IMR-90 (cell line): Measurements from ENCODE around the gene AMBP. TPM values are rescaled to one million over a fixed set of nuclear protein-coding genes. Genes with fewer than 3 reads are reported as not detected.

ENCODE experiments used
- ATAC-seq: fragments of 200-7000 bp; cut with Tn5 transposase; 2 replicates; pipeline ENCODE4 v1.9.1; 2020; ENCODE audit warnings: low read depth, mild to moderate bottlenecking, moderate library complexity
- BruUV-seq: library from RNA; stranded (reverse); fragments of 400-500 nt; replicated peaks from 2 replicates; lab custom pipeline; 2021; lab: Mats Ljungman, UMichigan
- CTCF ChIA-PET: fragments of 300-600 bp; formaldehyde crosslinking; extraction: SDS; loops from one replicate; lab custom pipeline; 2021; ENCODE audit warnings: antibody characterized with exemption; lab: Yijun Ruan, JAX
- POLR2A ChIA-PET: fragments of 300-600 bp; sonication (Branson Sonifier 250); formaldehyde crosslinking; loops from one replicate; lab custom pipeline; 2022; ENCODE audit warnings: antibody characterized with exemption; ENCODE audit not compliant: unreplicated experiment; lab: Charles Lee
- DNase-seq: peaks from one replicate; pipeline ENCODE4 v3.0.0; 2013
- H2AFZ ChIP-seq: replicated peaks from 2 replicates; pipeline ENCODE3; 2013; ENCODE audit warnings: low read length, mild to moderate bottlenecking; ENCODE audit not compliant: poor library complexity
- H2AK5ac ChIP-seq: 2 replicates; pipeline ENCODE4 v1.6.1; 2013; ENCODE audit warnings: low read depth, low read length, inconsistent platforms
- H2AK9ac ChIP-seq: replicated peaks from 2 replicates; pipeline ENCODE3; 2013; ENCODE audit warnings: mild to moderate bottlenecking, low read depth, low read length, moderate library complexity; ENCODE audit not compliant: poor library complexity
- H2BK120ac ChIP-seq: 2 replicates; pipeline ENCODE4 v1.6.1; 2013; ENCODE audit warnings: low read depth, low read length, inconsistent platforms
- H2BK15ac ChIP-seq: 3 replicates; pipeline ENCODE4 v1.6.1; 2013; ENCODE audit warnings: low read depth, low read length, inconsistent platforms
- H2BK20ac ChIP-seq: 2 replicates; pipeline ENCODE4 v1.6.1; 2013; ENCODE audit warnings: low read depth, mild to moderate bottlenecking, inconsistent platforms, low read length, moderate library complexity
- H2BK5ac ChIP-seq: 2 replicates; pipeline ENCODE4 v1.6.1; 2013; ENCODE audit warnings: mild to moderate bottlenecking, low read depth, low read length, inconsistent platforms; ENCODE audit not compliant: poor library complexity, severe bottlenecking
- H3K14ac ChIP-seq: replicated peaks from 2 replicates; pipeline ENCODE4 v1.6.1; 2013; ENCODE audit warnings: low read depth, low read length, inconsistent platforms
- H3K18ac ChIP-seq: 2 replicates; pipeline ENCODE4 v1.6.1; 2013; ENCODE audit warnings: low read depth, low read length, control low read depth
- H3K23ac ChIP-seq: 2 replicates; pipeline ENCODE4 v1.6.1; 2013; ENCODE audit warnings: low read depth, low read length, inconsistent platforms
- H3K27ac ChIP-seq: 2 replicates; pipeline ENCODE4 v1.5.1; 2013; ENCODE audit warnings: mild to moderate bottlenecking, control low read depth, low read length; ENCODE audit not compliant: insufficient read depth
- H3K27me3 ChIP-seq: 2 replicates; pipeline ENCODE4 v1.6.1; 2013; ENCODE audit warnings: low read length; ENCODE audit not compliant: control insufficient read depth, insufficient read depth
- H3K36me3 ChIP-seq: 2 replicates; pipeline ENCODE4 v1.6.1; 2013; ENCODE audit warnings: low read length, mixed read lengths; ENCODE audit not compliant: control insufficient read depth, insufficient read depth
- H3K4ac ChIP-seq: 2 replicates; pipeline ENCODE4 v1.6.1; 2013; ENCODE audit warnings: low read depth, low read length, inconsistent platforms
- H3K4me1 ChIP-seq: 2 replicates; pipeline ENCODE4 v1.6.1; 2013; ENCODE audit warnings: low read length, mixed read lengths; ENCODE audit not compliant: control insufficient read depth, insufficient read depth
- H3K4me2 ChIP-seq: 2 replicates; pipeline ENCODE4 v1.6.1; 2013; ENCODE audit warnings: low read depth, mild to moderate bottlenecking, control low read depth, low read length, moderate library complexity
- H3K4me3 ChIP-seq: 2 replicates; pipeline ENCODE4 v1.5.1; 2013; ENCODE audit warnings: low read depth, mild to moderate bottlenecking, control low read depth, low read length, moderate library complexity; ENCODE audit not compliant: insufficient read depth
- H3K56ac ChIP-seq: 2 replicates; pipeline ENCODE4 v1.6.1; 2013; ENCODE audit warnings: low read length, inconsistent platforms; ENCODE audit not compliant: insufficient read depth; ENCODE audit errors: extremely low read depth
- H3K79me1 ChIP-seq, 2 experiments: 2 replicates each; pipeline ENCODE4 v1.6.1; 2013; ENCODE audit warnings: low read length in 2 of 2, inconsistent platforms in 1 of 2, low read depth in 1 of 2
- H3K9ac ChIP-seq: 2 replicates; pipeline ENCODE4 v1.6.1; 2013; ENCODE audit warnings: low read depth, low read length, control low read depth
- H3K9me1 ChIP-seq: 2 replicates; pipeline ENCODE4 v1.6.1; 2013; ENCODE audit warnings: low read length, inconsistent platforms; ENCODE audit not compliant: insufficient read depth
- H3K9me3 ChIP-seq: 2 replicates; pipeline ENCODE4 v1.6.1; 2013; ENCODE audit warnings: low read length; ENCODE audit not compliant: control insufficient read depth, insufficient read depth
- H4K20me1 ChIP-seq: 2 replicates; pipeline ENCODE4 v1.6.1; 2013; ENCODE audit warnings: low read length, inconsistent platforms; ENCODE audit not compliant: insufficient read depth
- H4K5ac ChIP-seq: 2 replicates; pipeline ENCODE4 v1.6.1; 2013; ENCODE audit warnings: mild to moderate bottlenecking, low read depth, low read length, control low read depth
- H4K8ac ChIP-seq, 2 experiments: 2 replicates each; pipeline ENCODE4 v1.6.1; 2013; ENCODE audit warnings: low read depth in 2 of 2, low read length in 2 of 2, control low read depth in 1 of 2, inconsistent platforms in 1 of 2
- H4K91ac ChIP-seq: 2 replicates; pipeline ENCODE4 v1.6.1; 2013; ENCODE audit warnings: low read depth, low read length, inconsistent platforms; ENCODE audit not compliant: insufficient read depth
- BHLHE40 ChIP-seq: fragments of 150-350 bp; IDR thresholded peaks from 2 replicates; pipeline ENCODE4 v1.6.1; 2016; ENCODE audit warnings: mild to moderate bottlenecking, low read depth, low read length
- CEBPB ChIP-seq: IDR thresholded peaks from 2 replicates; pipeline ENCODE4 v1.6.1; 2012; ENCODE audit warnings: low read depth, low read length, improper control_type of control experiment
- CHD1 ChIP-seq: IDR thresholded peaks from 2 replicates; pipeline ENCODE4 v1.6.1; 2012; ENCODE audit warnings: low read depth, low read length, improper control_type of control experiment
- CTCF ChIP-seq: conservative IDR thresholded peaks from 2 replicates; pipeline ENCODE4 v1.5.1; 2012; ENCODE audit warnings: mild to moderate bottlenecking, low read depth, low read length, improper control_type of control experiment
- ELK1 ChIP-seq: fragments of 150-350 bp; IDR thresholded peaks from 2 replicates; pipeline ENCODE4 v1.6.1; 2016; ENCODE audit warnings: low read depth, mild to moderate bottlenecking, low read length, moderate library complexity, borderline replicate concordance
- FOS ChIP-seq: fragments of 150-350 bp; IDR thresholded peaks from 2 replicates; pipeline ENCODE4 v1.6.1; 2016; ENCODE audit warnings: low read depth, low read length
- MAFK ChIP-seq: IDR thresholded peaks from 2 replicates; pipeline ENCODE4 v1.6.1; 2012; ENCODE audit warnings: low read depth, low read length, improper control_type of control experiment
- MAZ ChIP-seq: IDR thresholded peaks from 2 replicates; pipeline ENCODE4 v1.6.1; 2012; ENCODE audit warnings: low read depth, mild to moderate bottlenecking, low read length, improper control_type of control experiment, moderate library complexity, borderline replicate concordance
- MXI1 ChIP-seq: IDR thresholded peaks from 2 replicates; pipeline ENCODE4 v1.6.1; 2012; ENCODE audit warnings: low read depth, mild to moderate bottlenecking, low read length, moderate library complexity, borderline replicate concordance
- POLR2A ChIP-seq: IDR thresholded peaks from 2 replicates; pipeline ENCODE4 v1.6.1; 2012; ENCODE audit warnings: mild to moderate bottlenecking, low read depth, low read length
- RAD21 ChIP-seq: IDR thresholded peaks from 2 replicates; pipeline ENCODE4 v1.6.1; 2012; ENCODE audit warnings: low read length, improper control_type of control experiment
- RCOR1 ChIP-seq: IDR thresholded peaks from 2 replicates; pipeline ENCODE4 v1.6.1; 2012; ENCODE audit warnings: mild to moderate bottlenecking, low read length, improper control_type of control experiment; ENCODE audit not compliant: insufficient replicate concordance
- RFX5 ChIP-seq: IDR thresholded peaks from 2 replicates; pipeline ENCODE4 v1.8.0; 2012; ENCODE audit warnings: low read depth, mild to moderate bottlenecking, low read length, moderate library complexity
- SMC3 ChIP-seq: fragments of 150-350 bp; IDR thresholded peaks from 2 replicates; pipeline ENCODE4 v1.6.1; 2016; ENCODE audit warnings: low read depth, mild to moderate bottlenecking, antibody characterized with exemption, low read length, moderate library complexity
- USF2 ChIP-seq: fragments of 150-350 bp; IDR thresholded peaks from 2 replicates; pipeline ENCODE4 v1.6.1; 2017; ENCODE audit warnings: mild to moderate bottlenecking, antibody characterized with exemption, low read length, low read depth
- WGBS, 2 experiments: methylation state at CpG; one replicate each; pipeline versions ENCODE4 v1.1.5 to v1.1.7; 2013; ENCODE audit warnings: missing lambda C conversion rate in 2 of 2; ENCODE audit not compliant: insufficient read length in 1 of 2; ENCODE audit errors: extremely low coverage in 2 of 2; 5-methylcytosine and 5-hydroxymethylcytosine counted together
- dilution Hi-C: fragments of 300-500 bp; cut with HindIII; formaldehyde crosslinking; loops from one replicate; pipeline ENCODE4 v1.14.3; 2018; ENCODE audit warnings: low sequenced_read_pairs; ENCODE audit not compliant: unreplicated experiment
- in situ Hi-C: fragments of 300-500 bp; cut with MboI; formaldehyde crosslinking; loops from 3 replicates; pipeline ENCODE4 v1.14.3; 2019; ENCODE audit warnings: low sequenced_read_pairs, inconsistent platforms, mixed read lengths
- intact Hi-C: fragments of 100-400 bp; cut with micrococcal nuclease; formaldehyde crosslinking; loops from 2 replicates; pipeline ENCODE4 v1.10.0; 2022
- polyA plus RNA-seq, 3 experiments: library from polyadenylated mRNA; depleted of rRNA; stranded (reverse); fragments of >200 nt; gene quantifications; 2 replicates each; pipeline ENCODE4 v1.2.3, GENCODE V29; 2012; ENCODE audit warnings: low replicate concordance in 1 of 3
- total RNA-seq: library from RNA; depleted of rRNA; stranded (reverse); fragments of >200 nt; gene quantifications from 2 replicates; pipeline ENCODE4 v1.2.3, GENCODE V29; 2012

AMBP gene
- total and polyA plus RNA-seq, 2 of the 4 experiments (the other 2 are of a cell fraction), result not detected

- H3K27ac ChIP-seq, result no peak overlapping the region
- in situ Hi-C loops, result no loop called here
- H2AK5ac ChIP-seq, result no peak overlapping the region
- H4K5ac ChIP-seq, result no peak overlapping the region
- no peak overlapping the region for H3K4ac ChIP-seq
- POLR2A ChIA-PET, result no interaction called here
- no peak for TF ChIP-seq CTCF
- no peak for TF ChIP-seq POLR2A
- no peak for TF ChIP-seq SMC3
- TF ChIP-seq RFX5, result no peak
- TF ChIP-seq MXI1, result no peak
- no peak for TF ChIP-seq MAZ
- TF ChIP-seq ELK1, result no peak
- no peak for TF ChIP-seq MAFK
- no peak for TF ChIP-seq BHLHE40
- TF ChIP-seq RAD21, result no peak
- no peak for TF ChIP-seq FOS
- TF ChIP-seq CHD1, result no peak
- no peak for TF ChIP-seq CEBPB
- no peak for TF ChIP-seq RCOR1
- TF ChIP-seq USF2, result no peak
- H3K27me3 ChIP-seq, result peaks cover 10% of the 10 kb centered on the region
- no peak overlapping the region for H3K14ac ChIP-seq
- CTCF ChIA-PET, result no interaction called here
- peaks cover 4% of the 10 kb centered on the region; the same call in 1 of the 2 replicates for H3K36me3 ChIP-seq
- ATAC-seq (no peak), DNase-seq (no peak)
- no peak overlapping the region for H2BK5ac ChIP-seq
- no peak overlapping the region for H3K4me2 ChIP-seq
- no TSS peak for BruUV-seq
- H4K8ac ChIP-seq, result no peak overlapping the region
- H3K79me1 ChIP-seq, result no peaks in the 10 kb centered on the region
- H3K4me1 ChIP-seq, result no peaks in the 10 kb centered on the region
- WGBS, 2 experiments, result 58% methylated on average over 3 of the region's 9 CpGs; no CpG with 5 or more reads in 1 of the 2 experiments
- no peaks in the 10 kb centered on the region for H3K9me3 ChIP-seq
- H3K23ac ChIP-seq, result no peak overlapping the region
- H3K56ac ChIP-seq, result no peak overlapping the region
- H2BK120ac ChIP-seq, result no peak overlapping the region
- no peak overlapping the region for H2BK20ac ChIP-seq
- no peak overlapping the region for H2AK9ac ChIP-seq
- H2BK15ac ChIP-seq, result no peak overlapping the region
- intact Hi-C loops, result no loop called here
- 0 out of 2 replicates have a peak, but pooled peaks cover 4% of the 10 kb centered on the region for H3K9me1 ChIP-seq
- H4K20me1 ChIP-seq, result no peaks in the 10 kb centered on the region
- no peak overlapping the region for H4K91ac ChIP-seq
- H3K4me3 ChIP-seq, result no peak overlapping the region
- dilution Hi-C loops, result no loop called here
- H3K18ac ChIP-seq, result no peak overlapping the region
- H3K9ac ChIP-seq, result no peak overlapping the region
- no peak overlapping the region for H2AFZ ChIP-seq
Measured at GRCh38 chr9:114060711-114061110, 17.4 kb downstream of the AMBP start.
